HCT116 (cell line): ENCODE data around the gene RPL39L. TPM values are rescaled to one million over a fixed set of nuclear protein-coding genes. Genes with fewer than 3 reads are reported as not detected.

ENCODE experiments used
- ATAC-seq: fragments of 200-7000 bp; cut with Tn5 transposase; 2 replicates; pipeline ENCODE4 v1.9.1; 2020; ENCODE audit warnings: mild to moderate bottlenecking, moderate library complexity
- BruUV-seq: library from RNA; stranded (reverse); fragments of 400-500 nt; replicated peaks from 2 replicates; lab custom pipeline; 2021; lab: Mats Ljungman, UMichigan
- CTCF ChIA-PET: fragments of 300-600 bp; sonication (Branson Sonifier 250); formaldehyde crosslinking; loops from one replicate; lab custom pipeline; 2021; ENCODE audit warnings: antibody characterized with exemption; lab: Charles Lee
- POLR2A ChIA-PET: fragments of 300-600, 350-600 bp; sonication (Branson Sonifier 250); formaldehyde crosslinking; loops from one replicate; lab custom pipeline; 2021; ENCODE audit warnings: antibody characterized with exemption; lab: Charles Lee
- RAD21 ChIA-PET, 2 experiments: fragments of 300-600 bp; sonication (Branson Sonifier 250); formaldehyde crosslinking; loops; one replicate each; lab custom pipeline; 2023; ENCODE audit warnings: low total read pairs in 2 of 2; ENCODE audit not compliant: uncharacterized antibody in 2 of 2, unreplicated experiment in 2 of 2, low non-redundant PET in 1 of 2; lab: Charles Lee
- DNase-seq: peaks from one replicate; pipeline ENCODE4 v3.0.0-alpha.2; 2010; ENCODE audit warnings: low read depth, low spot score
- H2AFZ ChIP-seq: fragments of 200-600 bp; shearing (Covaris generic), sonication (generic); 2 replicates; pipeline ENCODE4 v1.6.1; 2017; ENCODE audit warnings: low read depth, mixed run types, mixed read lengths, antibody characterized with exemption, low read length; ENCODE audit not compliant: poor library complexity, severe bottlenecking
- H3K27ac ChIP-seq: 2 replicates; pipeline ENCODE4 v1.5.1; 2012; ENCODE audit warnings: low read depth, low read length
- H3K27me3 ChIP-seq: fragments of 200-600 bp; sonication (generic); 2 replicates; pipeline ENCODE4 v1.6.1; 2016; ENCODE audit warnings: mixed run types, low read length, mixed read lengths; ENCODE audit not compliant: insufficient read depth
- H3K36me3 ChIP-seq, 2 experiments: fragments of 200-500 bp in 1 of 2; fragments of 200-600 bp in 1 of 2; sonication (Bioruptor generic) in 1 of 2; sonication (generic) in 1 of 2; 2 replicates each; pipeline versions ENCODE4 v1.5.1 to v1.6.1; 2014 to 2016; ENCODE audit warnings: low read length in 2 of 2, inconsistent platforms in 1 of 2, mixed read lengths in 1 of 2, mixed run types in 1 of 2; ENCODE audit not compliant: insufficient read depth in 2 of 2, control insufficient read depth in 1 of 2
- H3K4me1 ChIP-seq, 2 experiments: fragments of 200-600 bp in 1 of 2; sonication (generic) in 1 of 2; 2 replicates each; pipeline versions ENCODE4 v1.5.1 to v1.6.1; 2012 to 2017; ENCODE audit warnings: low read length in 2 of 2, inconsistent platforms in 1 of 2, mild to moderate bottlenecking in 1 of 2, mixed read lengths in 1 of 2, mixed run types in 1 of 2, moderate library complexity in 1 of 2; ENCODE audit not compliant: insufficient read depth in 2 of 2, control insufficient read depth in 1 of 2
- H3K4me2 ChIP-seq: fragments of 200-600 bp; sonication (generic); 2 replicates; pipeline ENCODE4 v1.6.1; 2017; ENCODE audit warnings: mixed run types, low read length, mixed read lengths
- H3K4me3 ChIP-seq, 2 experiments: fragments of 200-600 bp in 1 of 2; sonication (generic) in 1 of 2; replicated peaks in 1 of 2; 2 replicates each; pipeline ENCODE4 v1.5.1; 2011 to 2016; ENCODE audit warnings: low read length in 2 of 2, control low read depth in 1 of 2, low read depth in 1 of 2, mild to moderate bottlenecking in 1 of 2, mixed read lengths in 1 of 2, mixed run types in 1 of 2
- H3K79me2 ChIP-seq: fragments of 200-600 bp; sonication (generic); 2 replicates; pipeline ENCODE4 v1.6.1; 2017; ENCODE audit warnings: mild to moderate bottlenecking, mixed run types, low read length, moderate library complexity, mixed read lengths; ENCODE audit not compliant: insufficient read depth
- H3K9ac ChIP-seq: fragments of 200-600 bp; sonication (generic); 2 replicates; pipeline ENCODE4 v1.6.1; 2016; ENCODE audit warnings: low read length, mixed read lengths
- H3K9me2 ChIP-seq: fragments of 200-600 bp; sonication (generic), shearing (Covaris generic); 2 replicates; pipeline ENCODE4 v1.6.1; 2017; ENCODE audit warnings: mixed run types, mild to moderate bottlenecking, moderate library complexity; ENCODE audit not compliant: insufficient read depth
- H3K9me3 ChIP-seq, 2 experiments: fragments of 200-500 bp in 1 of 2; fragments of 200-600 bp in 1 of 2; sonication (Bioruptor generic) in 1 of 2; sonication (generic) in 1 of 2; 2 replicates each; pipeline ENCODE4 v1.6.1; 2014 to 2017; ENCODE audit warnings: low read length in 2 of 2, mixed read lengths in 2 of 2, inconsistent platforms in 1 of 2, low read depth in 1 of 2, mild to moderate bottlenecking in 1 of 2, mixed run types in 1 of 2, moderate library complexity in 1 of 2; ENCODE audit not compliant: control insufficient read depth in 1 of 2, insufficient read depth in 1 of 2
- H4K20me1 ChIP-seq: fragments of 200-600 bp; sonication (generic), shearing (Covaris generic); 2 replicates; pipeline ENCODE4 v1.6.1; 2017; ENCODE audit warnings: mixed run types, mild to moderate bottlenecking, moderate library complexity; ENCODE audit not compliant: insufficient read depth
- CBX3 ChIP-seq: IDR thresholded peaks from 2 replicates; pipeline ENCODE4 v1.6.1; 2012; ENCODE audit warnings: low read depth
- ELF1 ChIP-seq: IDR thresholded peaks from 2 replicates; pipeline ENCODE4 v1.6.1; 2012; ENCODE audit warnings: low read depth, borderline replicate concordance
- EZH2phosphoT487 ChIP-seq: fragments of 200-600 bp; IDR thresholded peaks from 2 replicates; pipeline ENCODE4 v1.6.1; 2018; ENCODE audit warnings: antibody characterized with exemption, borderline replicate concordance
- FOSL1 ChIP-seq: IDR thresholded peaks from 2 replicates; pipeline ENCODE4 v1.6.1; 2012; ENCODE audit warnings: low read depth
- JUND ChIP-seq: IDR thresholded peaks from 2 replicates; pipeline ENCODE4 v1.6.1; 2012
- POLR2A ChIP-seq: IDR thresholded peaks from 2 replicates; pipeline ENCODE4 v1.7.0; 2011; ENCODE audit warnings: borderline replicate concordance; ENCODE audit not compliant: insufficient read depth, insufficient read length; ENCODE audit errors: extremely low read depth
- POLR2AphosphoS5 ChIP-seq: IDR thresholded peaks from 2 replicates; pipeline ENCODE4 v1.6.1; 2011; ENCODE audit warnings: mild to moderate bottlenecking, low read depth, low read length, moderate library complexity
- RAD21 ChIP-seq: IDR thresholded peaks from 2 replicates; pipeline ENCODE4 v1.6.1; 2012; ENCODE audit warnings: low read depth, mild to moderate bottlenecking
- SIN3A ChIP-seq: IDR thresholded peaks from 2 replicates; pipeline ENCODE4 v1.6.1; 2012; ENCODE audit warnings: low read depth
- SRF ChIP-seq: IDR thresholded peaks from 2 replicates; pipeline ENCODE4 v1.6.1; 2012; ENCODE audit warnings: low read depth
- TCF7L2 ChIP-seq: IDR thresholded peaks from 2 replicates; pipeline ENCODE4 v1.7.0; 2011; ENCODE audit warnings: borderline replicate concordance, inconsistent platforms; ENCODE audit not compliant: insufficient read depth, insufficient read length; ENCODE audit errors: extremely low read depth
- ZFX ChIP-seq: fragments of 450-650 bp; IDR thresholded peaks from 2 replicates; pipeline ENCODE4 v1.6.1; 2017
- ZNF274 ChIP-seq: fragments of 200-500 bp; sonication (Bioruptor generic); IDR thresholded peaks from 2 replicates; pipeline ENCODE4 v1.6.1; 2014; ENCODE audit warnings: mild to moderate bottlenecking, low read depth, low read length, inconsistent platforms
- intact Hi-C: fragments of 100-400 bp; cut with micrococcal nuclease; formaldehyde crosslinking; loops from 2 replicates; pipeline ENCODE4 v1.10.0; 2022
- total RNA-seq: library from RNA; stranded (reverse); gene quantifications from one replicate; pipeline ENCODE4 v1.2.1, GENCODE V29; 2021; ENCODE audit not compliant: unreplicated experiment
- TF ChIP-seq, protein P1 (sequence below): IDR thresholded peaks from 2 replicates; pipeline ENCODE4 v1.6.1; 2012
- TF ChIP-seq, protein P2 (sequence below): IDR thresholded peaks from 2 replicates; pipeline ENCODE4 v1.6.1; 2012; ENCODE audit warnings: low read depth
- TF ChIP-seq, protein P3 (sequence below), 3 experiments: fragments of 200-600 bp in 1 of 3; sonication (generic) in 1 of 3; IDR thresholded peaks in 2 of 3; conservative IDR thresholded peaks in 1 of 3; 2 replicates each; pipeline ENCODE4 v1.5.1; 2012 to 2017; ENCODE audit warnings: low read depth in 2 of 3, low read length in 2 of 3, antibody characterized with exemption in 1 of 3, borderline replicate concordance in 1 of 3, control low read depth in 1 of 3, mild to moderate bottlenecking in 1 of 3, mixed read lengths in 1 of 3, mixed run types in 1 of 3, moderate library complexity in 1 of 3; ENCODE audit not compliant: insufficient read depth in 1 of 3
- TF ChIP-seq, protein P4 (sequence below): IDR thresholded peaks from 2 replicates; pipeline ENCODE4 v1.6.1; 2012

Gene RPL39L
- total RNA-seq, 1 experiment from 2014 or later, result not detected

DNA sequence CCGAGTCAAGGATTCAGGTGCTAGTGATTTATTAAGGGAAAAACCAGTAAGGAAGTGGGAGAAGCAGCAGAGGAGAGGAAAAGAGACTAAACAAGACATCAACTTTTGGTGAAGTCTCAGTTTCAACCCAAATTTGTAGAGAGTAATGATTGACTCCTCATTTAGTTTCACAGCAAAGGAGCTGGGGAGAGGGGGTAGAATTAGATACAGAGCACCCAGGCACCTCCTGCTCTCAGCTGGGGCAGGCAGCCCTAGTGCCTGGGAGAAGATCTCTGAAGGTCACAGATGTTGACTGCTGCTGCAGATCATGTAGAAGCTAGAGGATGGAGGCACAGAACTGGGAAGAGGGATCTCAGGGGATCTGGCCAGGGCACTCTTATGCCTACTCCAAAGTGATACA lies 29.1 kb downstream of the RPL39L start:
- Histone ChIP-seq H3K27me3 (0 out of 2 replicates have a peak, but pooled peaks cover 6% of the 10 kb centered on the region), H3K9ac (no peak overlapping the region), H3K4me3 (no peak overlapping the region), H3K4me1 (no peaks in the 10 kb centered on the region), H3K9me2 (no peaks in the 10 kb centered on the region), H3K9me3 (no peaks in the 10 kb centered on the region), H3K36me3 (no peaks in the 10 kb centered on the region), H3K4me2 (no peak overlapping the region), H3K79me2 (no peaks in the 10 kb centered on the region), H4K20me1 (no peaks in the 10 kb centered on the region), H2AFZ (no peak overlapping the region), H3K27ac (no peak overlapping the region)
- no peak for TF ChIP-seq JUND
- TF ChIP-seq, protein P1, sequence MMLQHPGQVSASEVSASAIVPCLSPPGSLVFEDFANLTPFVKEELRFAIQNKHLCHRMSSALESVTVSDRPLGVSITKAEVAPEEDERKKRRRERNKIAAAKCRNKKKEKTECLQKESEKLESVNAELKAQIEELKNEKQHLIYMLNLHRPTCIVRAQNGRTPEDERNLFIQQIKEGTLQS, result no peak
- no peak for TF ChIP-seq ZNF274
- TF ChIP-seq POLR2AphosphoS5, result no peak
- no peak for TF ChIP-seq POLR2A
- no peak for TF ChIP-seq TCF7L2
- no peak for TF ChIP-seq EZH2phosphoT487
- TF ChIP-seq CBX3, result no peak
- ChIA-PET CTCF (no interaction called here), POLR2A (no interaction called here), RAD21 (no interaction called here)
- no TSS peak for BruUV-seq
- DNase-seq (no peak), ATAC-seq (no peak)
- intact Hi-C loops, result loop anchor here (10.0 kb wide), 2 partner anchors 205 to 565 kb away; partner anchors contain the start of gene SST

DNA sequence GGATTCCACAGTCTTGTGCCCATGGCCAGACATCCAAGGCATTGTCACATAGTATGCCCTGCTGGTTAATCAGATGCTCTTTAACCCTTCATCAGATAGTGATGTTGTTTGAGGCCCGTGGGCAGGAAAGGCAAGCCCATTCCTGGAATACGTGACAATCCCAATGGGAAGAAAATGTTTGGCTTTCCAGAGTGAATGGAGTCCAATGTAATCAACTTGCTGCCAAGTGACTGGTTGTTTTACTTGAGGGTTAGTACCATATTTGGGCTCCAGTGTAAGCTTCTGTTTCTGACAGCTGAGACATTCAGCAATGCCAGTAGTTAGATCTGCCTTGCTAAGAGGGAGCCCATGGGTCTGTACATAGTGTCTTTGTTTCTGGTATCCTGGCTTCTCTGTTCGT lies 31.3 kb downstream of the RPL39L start:
- Histone ChIP-seq H3K9me3 (no peaks in the 10 kb centered on the region), H3K9me2 (no peaks in the 10 kb centered on the region), H3K4me2 (no peak overlapping the region), H3K9ac (no peak overlapping the region), H3K4me1 (no peaks in the 10 kb centered on the region), H2AFZ (no peak overlapping the region), H4K20me1 (no peaks in the 10 kb centered on the region), H3K27ac (no peak overlapping the region), H3K27me3 (0 out of 2 replicates have a peak, but pooled peaks cover 6% of the 10 kb centered on the region), H3K79me2 (no peaks in the 10 kb centered on the region), H3K36me3 (no peaks in the 10 kb centered on the region), H3K4me3 (no peak overlapping the region)
- ChIA-PET RAD21 (no interaction called here), CTCF (no interaction called here), POLR2A (no interaction called here)
- ATAC-seq, result no peak
- BruUV-seq, result no TSS peak
- intact Hi-C loops, result no loop called here
- DNase-seq, result no peak
- TF ChIP-seq, protein P2, sequence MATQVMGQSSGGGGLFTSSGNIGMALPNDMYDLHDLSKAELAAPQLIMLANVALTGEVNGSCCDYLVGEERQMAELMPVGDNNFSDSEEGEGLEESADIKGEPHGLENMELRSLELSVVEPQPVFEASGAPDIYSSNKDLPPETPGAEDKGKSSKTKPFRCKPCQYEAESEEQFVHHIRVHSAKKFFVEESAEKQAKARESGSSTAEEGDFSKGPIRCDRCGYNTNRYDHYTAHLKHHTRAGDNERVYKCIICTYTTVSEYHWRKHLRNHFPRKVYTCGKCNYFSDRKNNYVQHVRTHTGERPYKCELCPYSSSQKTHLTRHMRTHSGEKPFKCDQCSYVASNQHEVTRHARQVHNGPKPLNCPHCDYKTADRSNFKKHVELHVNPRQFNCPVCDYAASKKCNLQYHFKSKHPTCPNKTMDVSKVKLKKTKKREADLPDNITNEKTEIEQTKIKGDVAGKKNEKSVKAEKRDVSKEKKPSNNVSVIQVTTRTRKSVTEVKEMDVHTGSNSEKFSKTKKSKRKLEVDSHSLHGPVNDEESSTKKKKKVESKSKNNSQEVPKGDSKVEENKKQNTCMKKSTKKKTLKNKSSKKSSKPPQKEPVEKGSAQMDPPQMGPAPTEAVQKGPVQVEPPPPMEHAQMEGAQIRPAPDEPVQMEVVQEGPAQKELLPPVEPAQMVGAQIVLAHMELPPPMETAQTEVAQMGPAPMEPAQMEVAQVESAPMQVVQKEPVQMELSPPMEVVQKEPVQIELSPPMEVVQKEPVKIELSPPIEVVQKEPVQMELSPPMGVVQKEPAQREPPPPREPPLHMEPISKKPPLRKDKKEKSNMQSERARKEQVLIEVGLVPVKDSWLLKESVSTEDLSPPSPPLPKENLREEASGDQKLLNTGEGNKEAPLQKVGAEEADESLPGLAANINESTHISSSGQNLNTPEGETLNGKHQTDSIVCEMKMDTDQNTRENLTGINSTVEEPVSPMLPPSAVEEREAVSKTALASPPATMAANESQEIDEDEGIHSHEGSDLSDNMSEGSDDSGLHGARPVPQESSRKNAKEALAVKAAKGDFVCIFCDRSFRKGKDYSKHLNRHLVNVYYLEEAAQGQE, result no peak
- TF ChIP-seq SRF (no peak), POLR2AphosphoS5 (no peak), ELF1 (no peak), ZNF274 (no peak), FOSL1 (no peak), RAD21 (no peak), ZFX (no peak), SIN3A (no peak)
- TF ChIP-seq, protein P3, sequence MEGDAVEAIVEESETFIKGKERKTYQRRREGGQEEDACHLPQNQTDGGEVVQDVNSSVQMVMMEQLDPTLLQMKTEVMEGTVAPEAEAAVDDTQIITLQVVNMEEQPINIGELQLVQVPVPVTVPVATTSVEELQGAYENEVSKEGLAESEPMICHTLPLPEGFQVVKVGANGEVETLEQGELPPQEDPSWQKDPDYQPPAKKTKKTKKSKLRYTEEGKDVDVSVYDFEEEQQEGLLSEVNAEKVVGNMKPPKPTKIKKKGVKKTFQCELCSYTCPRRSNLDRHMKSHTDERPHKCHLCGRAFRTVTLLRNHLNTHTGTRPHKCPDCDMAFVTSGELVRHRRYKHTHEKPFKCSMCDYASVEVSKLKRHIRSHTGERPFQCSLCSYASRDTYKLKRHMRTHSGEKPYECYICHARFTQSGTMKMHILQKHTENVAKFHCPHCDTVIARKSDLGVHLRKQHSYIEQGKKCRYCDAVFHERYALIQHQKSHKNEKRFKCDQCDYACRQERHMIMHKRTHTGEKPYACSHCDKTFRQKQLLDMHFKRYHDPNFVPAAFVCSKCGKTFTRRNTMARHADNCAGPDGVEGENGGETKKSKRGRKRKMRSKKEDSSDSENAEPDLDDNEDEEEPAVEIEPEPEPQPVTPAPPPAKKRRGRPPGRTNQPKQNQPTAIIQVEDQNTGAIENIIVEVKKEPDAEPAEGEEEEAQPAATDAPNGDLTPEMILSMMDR (IDR thresholded peaks at IDR 0.05 in 2 of 3, conservative IDR thresholded peaks at IDR 0.05 in 1 of 3; ENCODE audit: borderline replicate concordance in 1 of 3, insufficient read depth in 1 of 3, low read depth in 2 of 3, low read length in 2 of 3), result no peak
- TF ChIP-seq, protein P4, sequence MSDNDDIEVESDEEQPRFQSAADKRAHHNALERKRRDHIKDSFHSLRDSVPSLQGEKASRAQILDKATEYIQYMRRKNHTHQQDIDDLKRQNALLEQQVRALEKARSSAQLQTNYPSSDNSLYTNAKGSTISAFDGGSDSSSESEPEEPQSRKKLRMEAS, result no peak
